H9 (cell line): ENCODE data around the gene UBAC1. TPM values are rescaled to one million over a fixed set of nuclear protein-coding genes. Genes with fewer than 3 reads are reported as not detected.
"Not testable (repeated sequence)": the region's sequence is repeated elsewhere in the genome, so short reads cannot be mapped to it uniquely, and the experiment has no call there.

Experiments
- DNase-seq: peaks from one replicate; pipeline ENCODE4 v3.0.0-alpha.2; 2017
- H2AFZ ChIP-seq: one replicate; pipeline ENCODE4 v1.6.1; 2013; ENCODE audit warnings: mild to moderate bottlenecking, low read length, control low read depth, moderate library complexity
- H2AK5ac ChIP-seq: 2 replicates; pipeline ENCODE4 v1.6.1; 2013; ENCODE audit warnings: low read length, control low read depth, mixed read lengths; ENCODE audit not compliant: insufficient read length
- H2BK120ac ChIP-seq: one replicate; pipeline ENCODE4 v1.6.1; 2013; ENCODE audit warnings: low read depth, mild to moderate bottlenecking, low read length, control low read depth, inconsistent platforms; ENCODE audit not compliant: poor library complexity, severe bottlenecking
- H2BK12ac ChIP-seq: 2 replicates; pipeline ENCODE4 v1.6.1; 2013; ENCODE audit warnings: low read length, control low read depth, mixed read lengths, low read depth; ENCODE audit not compliant: insufficient read length
- H2BK15ac ChIP-seq: 2 replicates; pipeline ENCODE4 v1.6.1; 2013; ENCODE audit warnings: low read depth, low read length, control low read depth
- H2BK20ac ChIP-seq: one replicate; pipeline ENCODE4 v1.6.1; 2013; ENCODE audit warnings: low read depth, mild to moderate bottlenecking, low read length, control low read depth, inconsistent platforms; ENCODE audit not compliant: poor library complexity, severe bottlenecking
- H2BK5ac ChIP-seq: 2 replicates; pipeline ENCODE4 v1.6.1; 2013; ENCODE audit warnings: low read length, control low read depth, mixed read lengths; ENCODE audit not compliant: insufficient read length
- H3K14ac ChIP-seq: 2 replicates; pipeline ENCODE4 v1.6.1; 2013; ENCODE audit warnings: low read length, control low read depth; ENCODE audit not compliant: insufficient read depth
- H3K18ac ChIP-seq: 2 replicates; pipeline ENCODE4 v1.6.1; 2013; ENCODE audit warnings: low read depth, mild to moderate bottlenecking, mixed read lengths, low read length, control low read depth; ENCODE audit not compliant: insufficient read length
- H3K23ac ChIP-seq: 2 replicates; pipeline ENCODE4 v1.6.1; 2013; ENCODE audit warnings: low read length, control low read depth, mixed read lengths, low read depth; ENCODE audit not compliant: insufficient read length
- H3K23me2 ChIP-seq: 2 replicates; pipeline ENCODE4 v1.6.1; 2013; ENCODE audit warnings: low read depth, mild to moderate bottlenecking, mixed read lengths, low read length, control low read depth; ENCODE audit not compliant: insufficient read length, poor library complexity, severe bottlenecking
- H3K27ac ChIP-seq: 2 replicates; pipeline ENCODE4 v1.5.1; 2013; ENCODE audit warnings: low read length, control low read depth, mixed read lengths, low read depth; ENCODE audit not compliant: insufficient read length
- H3K27me3 ChIP-seq: 2 replicates; pipeline ENCODE4 v1.6.1; 2013; ENCODE audit warnings: low read length, control low read depth, inconsistent platforms; ENCODE audit not compliant: insufficient read depth
- H3K4ac ChIP-seq: 2 replicates; pipeline ENCODE4 v1.6.1; 2013; ENCODE audit warnings: low read depth, mild to moderate bottlenecking, control low read depth, inconsistent platforms, low read length, moderate library complexity
- H3K4me1 ChIP-seq: 2 replicates; pipeline ENCODE4 v1.6.1; 2013; ENCODE audit warnings: low read length, control low read depth, inconsistent platforms; ENCODE audit not compliant: insufficient read depth
- H3K4me2 ChIP-seq: 2 replicates; pipeline ENCODE4 v1.6.1; 2013; ENCODE audit warnings: low read length, control low read depth, mixed read lengths; ENCODE audit not compliant: insufficient read length, insufficient read depth
- H3K56ac ChIP-seq: 2 replicates; pipeline ENCODE4 v1.6.1; 2013; ENCODE audit warnings: low read depth, mild to moderate bottlenecking, mixed read lengths, low read length, control low read depth; ENCODE audit not compliant: insufficient read length
- H3K79me1 ChIP-seq: 2 replicates; pipeline ENCODE4 v1.6.1; 2013; ENCODE audit warnings: low read depth, mild to moderate bottlenecking, moderate library complexity, low read length, control low read depth, inconsistent platforms; ENCODE audit not compliant: insufficient read depth, poor library complexity, severe bottlenecking
- H3K79me2 ChIP-seq: 2 replicates; pipeline ENCODE4 v1.6.1; 2013; ENCODE audit warnings: low read length, control low read depth, inconsistent platforms; ENCODE audit not compliant: insufficient read depth
- H3K9ac ChIP-seq: 2 replicates; pipeline ENCODE4 v1.6.1; 2013; ENCODE audit warnings: low read length, control low read depth, mixed read lengths; ENCODE audit not compliant: insufficient read length; ENCODE audit errors: extremely low read depth
- H3K9me3 ChIP-seq: one replicate; pipeline ENCODE4 v1.6.1; 2013; ENCODE audit warnings: low read depth, low read length, inconsistent platforms; ENCODE audit not compliant: control insufficient read depth
- H3T11ph ChIP-seq: one replicate; pipeline ENCODE4 v1.6.1; 2013; ENCODE audit warnings: mild to moderate bottlenecking, low read length, control low read depth, inconsistent platforms
- H4K20me1 ChIP-seq: one replicate; pipeline ENCODE4 v1.6.1; 2013; ENCODE audit not compliant: control insufficient read depth, insufficient read length, insufficient read depth
- H4K5ac ChIP-seq: 2 replicates; pipeline ENCODE4 v1.6.1; 2013; ENCODE audit warnings: low read depth, mild to moderate bottlenecking, mixed read lengths, low read length, control low read depth; ENCODE audit not compliant: insufficient read length
- H4K8ac ChIP-seq: replicated peaks from 2 replicates; pipeline ENCODE4 v1.6.1; 2013; ENCODE audit warnings: low read length, control low read depth, mixed read lengths, low read depth; ENCODE audit not compliant: insufficient read length
- H4K91ac ChIP-seq: 2 replicates; pipeline ENCODE4 v1.6.1; 2013; ENCODE audit warnings: low read depth, mild to moderate bottlenecking, moderate library complexity, mixed read lengths, low read length, control low read depth; ENCODE audit not compliant: insufficient read length
- H3K27ac Mint-ChIP-seq, 3 experiments: 2 replicates in 2 of 3; 3 replicates in 1 of 3; pipeline ENCODE4 v1.8.0; 2020 to 2021; ENCODE audit warnings: mixed read lengths in 3 of 3, mild to moderate bottlenecking in 1 of 3, moderate library complexity in 1 of 3
- H3K27me3 Mint-ChIP-seq: 2 replicates; pipeline ENCODE4 v1.8.0; 2021; ENCODE audit warnings: low read depth, mild to moderate bottlenecking, moderate library complexity, mixed read lengths
- H3K36me3 Mint-ChIP-seq, 3 experiments: 2 replicates in 2 of 3; 3 replicates in 1 of 3; pipeline ENCODE4 v1.8.0; 2020 to 2021; ENCODE audit warnings: low read depth in 3 of 3, mixed read lengths in 3 of 3; ENCODE audit not compliant: insufficient read depth in 1 of 3
- H3K4me1 Mint-ChIP-seq, 2 experiments: 2 replicates each; pipeline ENCODE4 v1.8.0; 2020; ENCODE audit warnings: mixed read lengths in 2 of 2
- H3K4me3 Mint-ChIP-seq, 2 experiments: 2 replicates in 1 of 2; 3 replicates in 1 of 2; pipeline ENCODE4 v1.8.0; 2020 to 2021; ENCODE audit warnings: mild to moderate bottlenecking in 2 of 2, mixed read lengths in 2 of 2, moderate library complexity in 1 of 2
- H3K9me3 Mint-ChIP-seq, 2 experiments: 2 replicates in 1 of 2; 3 replicates in 1 of 2; pipeline ENCODE4 v1.8.0; 2020; ENCODE audit warnings: mild to moderate bottlenecking in 2 of 2, mixed read lengths in 2 of 2, moderate library complexity in 1 of 2
- CTCF ChIP-seq: fragments of 200-600 bp; sonication (generic); conservative IDR thresholded peaks from 3 replicates; pipeline ENCODE4 v1.8.0; 2021; ENCODE audit warnings: antibody characterized with exemption, mild to moderate bottlenecking
- WGBS: extraction: QIAGEN DNeasy Blood & Tissue Kit; methylation state at CpG from one replicate; pipeline ENCODE4 v1.1.7; 2013; ENCODE audit warnings: missing lambda C conversion rate, low lambda C conversion rate, mixed read lengths; ENCODE audit not compliant: insufficient read length; ENCODE audit errors: extremely low coverage; 5-methylcytosine and 5-hydroxymethylcytosine counted together
- total RNA-seq: library from RNA; stranded (reverse); gene quantifications from 2 replicates; pipeline ENCODE4 v1.2.1, GENCODE V29; 2021

Gene UBAC1
- total RNA-seq, 1 experiment from 2014 or later = 47.5 TPM

- Histone ChIP-seq H3K4ac (no peak overlapping the region), H4K5ac (no peak overlapping the region), H3K18ac (no peak overlapping the region), H3K79me2 (no peaks in the 10 kb centered on the region), H2BK15ac (no peak overlapping the region), H4K8ac (no peak overlapping the region), H3K9me3 (peaks cover 41% of the 10 kb centered on the region), H3K27me3 (no peaks in the 10 kb centered on the region), H3K4me1 (no peaks in the 10 kb centered on the region), H3K14ac (no peak overlapping the region), H2AK5ac (no peak overlapping the region), H3K27ac (no peak overlapping the region), H2BK20ac (no peak overlapping the region), H3K9ac (no peak overlapping the region), H4K91ac (no peak overlapping the region), H3K23me2 (no peaks in the 10 kb centered on the region), H2BK5ac (no peak overlapping the region), H2BK120ac (no peak overlapping the region), H3T11ph (no peak overlapping the region), H3K79me1 (peaks cover 3% of the 10 kb centered on the region), H3K23ac (no peak overlapping the region), H2AFZ (no peak overlapping the region), H3K56ac (no peak overlapping the region), H3K4me2 (no peak overlapping the region), H4K20me1 (no peaks in the 10 kb centered on the region), H2BK12ac (no peak overlapping the region)
- Mint-ChIP-seq H3K36me3 (peaks cover 90 to 94% (median 91%) of the 10 kb centered on the region in 3 experiments), H3K4me1 (no peaks in the 10 kb centered on the region), H3K27me3 (peaks cover 57% of the 10 kb centered on the region), H3K9me3 (peaks cover 66 to 91% of the 10 kb centered on the region in 2 experiments), H3K27ac (no peak overlapping the region), H3K4me3 (no peak overlapping the region)
- no peak for DNase-seq
- WGBS = no CpG with 5 or more reads among the region's 1 CpG
- TF ChIP-seq CTCF = no peak
These were observed 46.3 kb downstream of the UBAC1 start for GRCh38 chr9:135914921-135915320.

- H3K4me1 Mint-ChIP-seq = peaks cover 5 to 10% of the 10 kb centered on the region in 2 experiments
- not testable (repeated sequence) for H3K23me2 ChIP-seq, DNase-seq, H2BK15ac ChIP-seq, H3K27ac Mint-ChIP-seq, H2AFZ ChIP-seq, H4K20me1 ChIP-seq, H3K27me3 ChIP-seq, H4K8ac ChIP-seq, H4K91ac ChIP-seq, H4K5ac ChIP-seq, H3K79me1 ChIP-seq, H3K18ac ChIP-seq, H2BK12ac ChIP-seq, H2BK120ac ChIP-seq, H3K4ac ChIP-seq, H2BK5ac ChIP-seq, H3K4me3 Mint-ChIP-seq, H3K4me2 ChIP-seq, H3T11ph ChIP-seq, H2AK5ac ChIP-seq, H3K79me2 ChIP-seq, H2BK20ac ChIP-seq, H3K14ac ChIP-seq, H3K9ac ChIP-seq, H3K23ac ChIP-seq, H3K56ac ChIP-seq, H3K27ac ChIP-seq, H3K4me1 ChIP-seq
- H3K9me3 ChIP-seq = peaks cover 25% of the 10 kb centered on the region
- peaks cover 34 to 64% of the 10 kb centered on the region in 2 experiments for H3K9me3 Mint-ChIP-seq
- no CpG with 5 or more reads among the region's 9 CpGs for WGBS
- H3K36me3 Mint-ChIP-seq = peaks cover 74 to 77% (median 77%) of the 10 kb centered on the region in 3 experiments
- peaks cover 33% of the 10 kb centered on the region for H3K27me3 Mint-ChIP-seq
These were observed 49.9 kb downstream of the UBAC1 start for GRCh38 chr9:135911233-135911632.
